Right lobe of liver (tissue), 4 donors: Measurements from ENCODE around the gene RAB28.

Experiments
- POLR2A ChIP-seq: fragments of 450-650 bp; IDR thresholded peaks from one replicate; pipeline ENCODE4 v1.6.1; 2017; ENCODE audit warnings: antibody characterized with exemption, mild to moderate bottlenecking
- TF ChIP-seq, protein P1 (sequence below), 4 donors: fragments of 200-600 bp in 3 of 4; fragments of 450-650 bp in 1 of 4; IDR thresholded peaks; one replicate each; pipeline versions ENCODE4 v1.5.1 to v1.8.0; 2016 to 2022; ENCODE audit warnings: antibody characterized with exemption in 4 of 4, mild to moderate bottlenecking in 2 of 4
- donor health status: DM: no; HTN: no; CAD: no.
- donor health status: DM: no; HTN: no; CAD: no.
- donor health status: DM: no; HTN: yes; CAD: no.

DNA sequence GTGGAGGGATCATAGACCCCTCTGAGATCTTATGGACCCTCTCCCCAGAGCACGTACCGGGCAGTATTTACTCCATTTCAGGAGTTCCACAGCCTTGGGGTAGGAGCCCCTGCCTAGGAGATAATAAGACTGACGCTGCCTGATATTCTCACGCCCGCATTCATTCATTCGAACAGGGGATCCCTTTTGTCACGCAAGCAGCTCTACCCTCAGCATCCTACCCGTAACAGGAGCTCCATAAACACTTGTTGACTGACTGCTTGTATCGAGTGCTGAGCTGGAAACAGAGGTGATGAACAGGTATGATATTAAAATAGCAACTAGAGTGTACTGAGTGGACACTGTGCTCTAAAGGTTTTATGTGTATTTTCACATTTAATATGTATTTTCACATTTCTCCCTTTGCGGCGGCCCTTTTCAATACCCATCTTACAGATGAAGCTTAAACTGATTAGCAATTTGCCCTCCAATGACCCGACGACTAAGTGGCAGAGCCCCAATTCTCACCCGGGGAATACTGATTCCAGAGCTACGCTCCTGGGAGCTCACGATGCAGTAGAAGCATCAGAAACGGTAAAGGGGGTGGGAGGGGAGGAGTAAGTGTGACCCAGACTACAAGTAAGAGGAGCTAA, 888 bp downstream of the RAB28 start:
- TF ChIP-seq, protein P1, sequence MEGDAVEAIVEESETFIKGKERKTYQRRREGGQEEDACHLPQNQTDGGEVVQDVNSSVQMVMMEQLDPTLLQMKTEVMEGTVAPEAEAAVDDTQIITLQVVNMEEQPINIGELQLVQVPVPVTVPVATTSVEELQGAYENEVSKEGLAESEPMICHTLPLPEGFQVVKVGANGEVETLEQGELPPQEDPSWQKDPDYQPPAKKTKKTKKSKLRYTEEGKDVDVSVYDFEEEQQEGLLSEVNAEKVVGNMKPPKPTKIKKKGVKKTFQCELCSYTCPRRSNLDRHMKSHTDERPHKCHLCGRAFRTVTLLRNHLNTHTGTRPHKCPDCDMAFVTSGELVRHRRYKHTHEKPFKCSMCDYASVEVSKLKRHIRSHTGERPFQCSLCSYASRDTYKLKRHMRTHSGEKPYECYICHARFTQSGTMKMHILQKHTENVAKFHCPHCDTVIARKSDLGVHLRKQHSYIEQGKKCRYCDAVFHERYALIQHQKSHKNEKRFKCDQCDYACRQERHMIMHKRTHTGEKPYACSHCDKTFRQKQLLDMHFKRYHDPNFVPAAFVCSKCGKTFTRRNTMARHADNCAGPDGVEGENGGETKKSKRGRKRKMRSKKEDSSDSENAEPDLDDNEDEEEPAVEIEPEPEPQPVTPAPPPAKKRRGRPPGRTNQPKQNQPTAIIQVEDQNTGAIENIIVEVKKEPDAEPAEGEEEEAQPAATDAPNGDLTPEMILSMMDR (IDR thresholded peaks at IDR 0.05): no peak
- TF ChIP-seq POLR2A: no peak
